ENCODE results near the gene CRYBG3. TPM values are rescaled to one million over a fixed set of nuclear protein-coding genes. Genes with fewer than 3 reads are reported as not detected.

The CRYBG3 gene
- total RNA-seq, 6 donors from 2014 or later: 19.7 to 32.7 (median 26.6) TPM

- H3K4me3 ChIP-seq: no peak overlapping the region
- H3K36me3 ChIP-seq: peaks cover 0 to 23% (median 1%) of the 10 kb centered on the region in 4 donors
- TF ChIP-seq POLR2A (IDR thresholded peaks at IDR 0.05) (no peak), EP300 (IDR thresholded peaks at IDR 0.05) (no peak), POLR2AphosphoS5 (IDR thresholded peaks at IDR 0.05) (no peak), CTCF (IDR thresholded peaks at IDR 0.05) (no peak)
- ATAC-seq (ENCODE audit: low FRiP score in 2 of 2) (no peak), DNase-seq (no peak)
- WGBS, 2 donors: 83 to 85% methylated on average over 5 of the region's 5 CpGs
- H3K27ac ChIP-seq: no peak overlapping the region
- no peaks in the 10 kb centered on the region for H3K9me3 ChIP-seq
- H3K27me3 ChIP-seq: no peaks in the 10 kb centered on the region
- H3K4me1 ChIP-seq: peaks cover 2 to 10% (median 4%) of the 10 kb centered on the region in 4 donors
These were observed 138.7 kb downstream of the CRYBG3 start for GRCh38 chr3:97960551-97960950.

- WGBS, 2 donors: 87 to 93% methylated on average over 8 of the region's 8 CpGs
- Histone ChIP-seq H3K9me3 (no peaks in the 10 kb centered on the region), H3K27me3 (no peaks in the 10 kb centered on the region), H3K27ac (no peak overlapping the region), H3K36me3 (peaks cover 0 to 26% (median 1%) of the 10 kb centered on the region in 4 donors), H3K4me1 (peaks cover 3 to 9% (median 6%) of the 10 kb centered on the region in 4 donors), H3K4me3 (no peak overlapping the region)
- DNase-seq (no peak), ATAC-seq (ENCODE audit: low FRiP score in 2 of 2) (no peak)
- no peak for TF ChIP-seq EP300 (IDR thresholded peaks at IDR 0.05)
These were observed 139.4 kb downstream of the CRYBG3 start for GRCh38 chr3:97960993-97961766.

- 90 to 96% methylated on average over 8 of the region's 8 CpGs for WGBS, 2 donors
- ATAC-seq (ENCODE audit: low FRiP score in 2 of 2) (no peak), DNase-seq (peak in 1 of 2 donors; percentile 39)
- TF ChIP-seq POLR2A (IDR thresholded peaks at IDR 0.05) (no peak), POLR2AphosphoS5 (IDR thresholded peaks at IDR 0.05) (no peak), CTCF (IDR thresholded peaks at IDR 0.05) (no peak), EP300 (IDR thresholded peaks at IDR 0.05) (no peak)
- no peak overlapping the region for H3K27ac ChIP-seq
- peaks cover 0 to 11% (median 0%) of the 10 kb centered on the region in 4 donors for H3K36me3 ChIP-seq
- H3K9me3 ChIP-seq: no peaks in the 10 kb centered on the region
- H3K4me3 ChIP-seq: no peak overlapping the region
- H3K4me1 ChIP-seq: peaks cover 8 to 26% (median 19%) of the 10 kb centered on the region in 4 donors
- no peaks in the 10 kb centered on the region for H3K27me3 ChIP-seq
These were observed 146.2 kb downstream of the CRYBG3 start for GRCh38 chr3:97967966-97968365.

GRCh38 chr3:97968376-97968775, 146.6 kb downstream of the CRYBG3 start:
- Histone ChIP-seq H3K4me3 (no peak overlapping the region), H3K27me3 (no peaks in the 10 kb centered on the region), H3K27ac (no peak overlapping the region), H3K36me3 (peaks cover 0 to 11% (median 0%) of the 10 kb centered on the region in 4 donors), H3K4me1 (peaks cover 8 to 28% (median 20%) of the 10 kb centered on the region in 4 donors), H3K9me3 (no peaks in the 10 kb centered on the region)
- DNase-seq: no peak
- WGBS, 2 donors: 81 to 92% methylated on average over 1 of the region's 1 CpG
- no peak for ATAC-seq (ENCODE audit: low FRiP score in 2 of 2)
- TF ChIP-seq POLR2A (IDR thresholded peaks at IDR 0.05): no peak
- no peak for TF ChIP-seq EP300 (IDR thresholded peaks at IDR 0.05)
- TF ChIP-seq CTCF (IDR thresholded peaks at IDR 0.05): no peak
- TF ChIP-seq POLR2AphosphoS5 (IDR thresholded peaks at IDR 0.05): no peak

GRCh38 chr3:97969541-97969940, 147.7 kb downstream of the CRYBG3 start:
- Histone ChIP-seq H3K4me1 (peaks cover 8 to 28% (median 20%) of the 10 kb centered on the region in 4 donors), H3K9me3 (no peaks in the 10 kb centered on the region), H3K27me3 (no peaks in the 10 kb centered on the region), H3K27ac (no peak overlapping the region), H3K36me3 (peaks cover 0 to 11% (median 0%) of the 10 kb centered on the region in 4 donors), H3K4me3 (no peak overlapping the region)
- no peak for ATAC-seq (ENCODE audit: low FRiP score in 2 of 2)
- WGBS, 2 donors: 83 to 96% methylated on average over 4 to 5 of the region's 5 CpGs
- DNase-seq: no peak
- no peak for TF ChIP-seq POLR2A (IDR thresholded peaks at IDR 0.05)
- no peak for TF ChIP-seq EP300 (IDR thresholded peaks at IDR 0.05)
- no peak for TF ChIP-seq POLR2AphosphoS5 (IDR thresholded peaks at IDR 0.05)
- no peak for TF ChIP-seq CTCF (IDR thresholded peaks at IDR 0.05)

Data from upper lobe of left lung (tissue), 6 donors.